H9 (cell line): ENCODE measurements around the gene OR6V1. TPM values are rescaled to one million over a fixed set of nuclear protein-coding genes. Genes with fewer than 3 reads are reported as not detected.

Source experiments
- DNase-seq: peaks from one replicate; pipeline ENCODE4 v3.0.0-alpha.2; 2017
- H2AFZ ChIP-seq: one replicate; pipeline ENCODE4 v1.6.1; 2013; ENCODE audit warnings: mild to moderate bottlenecking, low read length, control low read depth, moderate library complexity
- H2AK5ac ChIP-seq: 2 replicates; pipeline ENCODE4 v1.6.1; 2013; ENCODE audit warnings: low read length, control low read depth, mixed read lengths; ENCODE audit not compliant: insufficient read length
- H2BK120ac ChIP-seq: one replicate; pipeline ENCODE4 v1.6.1; 2013; ENCODE audit warnings: low read depth, mild to moderate bottlenecking, low read length, control low read depth, inconsistent platforms; ENCODE audit not compliant: poor library complexity, severe bottlenecking
- H2BK12ac ChIP-seq: 2 replicates; pipeline ENCODE4 v1.6.1; 2013; ENCODE audit warnings: low read length, control low read depth, mixed read lengths, low read depth; ENCODE audit not compliant: insufficient read length
- H2BK15ac ChIP-seq: 2 replicates; pipeline ENCODE4 v1.6.1; 2013; ENCODE audit warnings: low read depth, low read length, control low read depth
- H2BK20ac ChIP-seq: one replicate; pipeline ENCODE4 v1.6.1; 2013; ENCODE audit warnings: low read depth, mild to moderate bottlenecking, low read length, control low read depth, inconsistent platforms; ENCODE audit not compliant: poor library complexity, severe bottlenecking
- H2BK5ac ChIP-seq: 2 replicates; pipeline ENCODE4 v1.6.1; 2013; ENCODE audit warnings: low read length, control low read depth, mixed read lengths; ENCODE audit not compliant: insufficient read length
- H3K14ac ChIP-seq: 2 replicates; pipeline ENCODE4 v1.6.1; 2013; ENCODE audit warnings: low read length, control low read depth; ENCODE audit not compliant: insufficient read depth
- H3K18ac ChIP-seq: 2 replicates; pipeline ENCODE4 v1.6.1; 2013; ENCODE audit warnings: low read depth, mild to moderate bottlenecking, mixed read lengths, low read length, control low read depth; ENCODE audit not compliant: insufficient read length
- H3K23ac ChIP-seq: 2 replicates; pipeline ENCODE4 v1.6.1; 2013; ENCODE audit warnings: low read length, control low read depth, mixed read lengths, low read depth; ENCODE audit not compliant: insufficient read length
- H3K23me2 ChIP-seq: 2 replicates; pipeline ENCODE4 v1.6.1; 2013; ENCODE audit warnings: low read depth, mild to moderate bottlenecking, mixed read lengths, low read length, control low read depth; ENCODE audit not compliant: insufficient read length, poor library complexity, severe bottlenecking
- H3K27ac ChIP-seq: 2 replicates; pipeline ENCODE4 v1.5.1; 2013; ENCODE audit warnings: low read length, control low read depth, mixed read lengths, low read depth; ENCODE audit not compliant: insufficient read length
- H3K27me3 ChIP-seq: 2 replicates; pipeline ENCODE4 v1.6.1; 2013; ENCODE audit warnings: low read length, control low read depth, inconsistent platforms; ENCODE audit not compliant: insufficient read depth
- H3K4ac ChIP-seq: 2 replicates; pipeline ENCODE4 v1.6.1; 2013; ENCODE audit warnings: low read depth, mild to moderate bottlenecking, control low read depth, inconsistent platforms, low read length, moderate library complexity
- H3K4me1 ChIP-seq: 2 replicates; pipeline ENCODE4 v1.6.1; 2013; ENCODE audit warnings: low read length, control low read depth, inconsistent platforms; ENCODE audit not compliant: insufficient read depth
- H3K4me2 ChIP-seq: 2 replicates; pipeline ENCODE4 v1.6.1; 2013; ENCODE audit warnings: low read length, control low read depth, mixed read lengths; ENCODE audit not compliant: insufficient read length, insufficient read depth
- H3K56ac ChIP-seq: 2 replicates; pipeline ENCODE4 v1.6.1; 2013; ENCODE audit warnings: low read depth, mild to moderate bottlenecking, mixed read lengths, low read length, control low read depth; ENCODE audit not compliant: insufficient read length
- H3K79me1 ChIP-seq: 2 replicates; pipeline ENCODE4 v1.6.1; 2013; ENCODE audit warnings: low read depth, mild to moderate bottlenecking, moderate library complexity, low read length, control low read depth, inconsistent platforms; ENCODE audit not compliant: insufficient read depth, poor library complexity, severe bottlenecking
- H3K79me2 ChIP-seq: 2 replicates; pipeline ENCODE4 v1.6.1; 2013; ENCODE audit warnings: low read length, control low read depth, inconsistent platforms; ENCODE audit not compliant: insufficient read depth
- H3K9ac ChIP-seq: 2 replicates; pipeline ENCODE4 v1.6.1; 2013; ENCODE audit warnings: low read length, control low read depth, mixed read lengths; ENCODE audit not compliant: insufficient read length; ENCODE audit errors: extremely low read depth
- H3K9me3 ChIP-seq: one replicate; pipeline ENCODE4 v1.6.1; 2013; ENCODE audit warnings: low read depth, low read length, inconsistent platforms; ENCODE audit not compliant: control insufficient read depth
- H3T11ph ChIP-seq: one replicate; pipeline ENCODE4 v1.6.1; 2013; ENCODE audit warnings: mild to moderate bottlenecking, low read length, control low read depth, inconsistent platforms
- H4K20me1 ChIP-seq: one replicate; pipeline ENCODE4 v1.6.1; 2013; ENCODE audit not compliant: control insufficient read depth, insufficient read length, insufficient read depth
- H4K5ac ChIP-seq: 2 replicates; pipeline ENCODE4 v1.6.1; 2013; ENCODE audit warnings: low read depth, mild to moderate bottlenecking, mixed read lengths, low read length, control low read depth; ENCODE audit not compliant: insufficient read length
- H4K8ac ChIP-seq: replicated peaks from 2 replicates; pipeline ENCODE4 v1.6.1; 2013; ENCODE audit warnings: low read length, control low read depth, mixed read lengths, low read depth; ENCODE audit not compliant: insufficient read length
- H4K91ac ChIP-seq: 2 replicates; pipeline ENCODE4 v1.6.1; 2013; ENCODE audit warnings: low read depth, mild to moderate bottlenecking, moderate library complexity, mixed read lengths, low read length, control low read depth; ENCODE audit not compliant: insufficient read length
- H3K27ac Mint-ChIP-seq, 3 experiments: 2 replicates in 2 of 3; 3 replicates in 1 of 3; pipeline ENCODE4 v1.8.0; 2020 to 2021; ENCODE audit warnings: mixed read lengths in 3 of 3, mild to moderate bottlenecking in 1 of 3, moderate library complexity in 1 of 3
- H3K27me3 Mint-ChIP-seq: 2 replicates; pipeline ENCODE4 v1.8.0; 2021; ENCODE audit warnings: low read depth, mild to moderate bottlenecking, moderate library complexity, mixed read lengths
- H3K36me3 Mint-ChIP-seq, 3 experiments: 2 replicates in 2 of 3; 3 replicates in 1 of 3; pipeline ENCODE4 v1.8.0; 2020 to 2021; ENCODE audit warnings: low read depth in 3 of 3, mixed read lengths in 3 of 3; ENCODE audit not compliant: insufficient read depth in 1 of 3
- H3K4me1 Mint-ChIP-seq, 2 experiments: 2 replicates each; pipeline ENCODE4 v1.8.0; 2020; ENCODE audit warnings: mixed read lengths in 2 of 2
- H3K4me3 Mint-ChIP-seq, 2 experiments: 2 replicates in 1 of 2; 3 replicates in 1 of 2; pipeline ENCODE4 v1.8.0; 2020 to 2021; ENCODE audit warnings: mild to moderate bottlenecking in 2 of 2, mixed read lengths in 2 of 2, moderate library complexity in 1 of 2
- H3K9me3 Mint-ChIP-seq, 2 experiments: 2 replicates in 1 of 2; 3 replicates in 1 of 2; pipeline ENCODE4 v1.8.0; 2020; ENCODE audit warnings: mild to moderate bottlenecking in 2 of 2, mixed read lengths in 2 of 2, moderate library complexity in 1 of 2
- WGBS: extraction: QIAGEN DNeasy Blood & Tissue Kit; methylation state at CpG from one replicate; pipeline ENCODE4 v1.1.7; 2013; ENCODE audit warnings: missing lambda C conversion rate, low lambda C conversion rate, mixed read lengths; ENCODE audit not compliant: insufficient read length; ENCODE audit errors: extremely low coverage; 5-methylcytosine and 5-hydroxymethylcytosine counted together
- total RNA-seq: library from RNA; stranded (reverse); gene quantifications from 2 replicates; pipeline ENCODE4 v1.2.1, GENCODE V29; 2021
- TF ChIP-seq, protein P1 (sequence below): fragments of 200-600 bp; sonication (generic); conservative IDR thresholded peaks from 3 replicates; pipeline ENCODE4 v1.8.0; 2021; ENCODE audit warnings: antibody characterized with exemption, mild to moderate bottlenecking

Gene OR6V1
- total RNA-seq, 1 experiment from 2014 or later = not detected

DNA sequence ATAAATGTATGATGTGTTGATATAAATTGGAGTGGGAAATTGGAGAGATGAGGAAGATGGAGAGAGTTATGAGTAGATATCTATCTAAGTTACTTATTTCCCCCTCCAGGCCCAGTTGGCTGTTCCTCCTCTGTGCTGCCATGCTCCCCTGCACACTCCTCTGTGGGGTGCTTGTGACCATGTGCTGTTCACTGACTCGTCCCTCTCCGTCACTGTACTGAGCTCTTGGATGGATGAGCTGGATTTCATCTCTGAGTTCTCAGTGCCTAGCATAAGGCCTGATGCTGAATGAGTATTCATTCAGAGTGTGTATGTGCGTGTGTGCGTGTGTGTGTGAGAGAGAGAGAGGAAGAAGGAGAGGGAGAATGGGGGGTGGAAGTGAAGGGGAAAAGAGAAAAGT, 39.7 kb upstream of the OR6V1 start:
- Histone ChIP-seq H4K8ac (no peak overlapping the region), H4K91ac (no peak overlapping the region), H3K23ac (no peak overlapping the region), H3K4ac (no peak overlapping the region), H3K79me1 (no peaks in the 10 kb centered on the region), H2BK12ac (no peak overlapping the region), H3K27ac (no peak overlapping the region), H2BK120ac (no peak overlapping the region), H3T11ph (no peak overlapping the region), H3K9me3 (no peaks in the 10 kb centered on the region), H4K5ac (no peak overlapping the region), H2BK5ac (no peak overlapping the region), H2AFZ (no peak overlapping the region), H3K4me1 (no peaks in the 10 kb centered on the region), H3K14ac (no peak overlapping the region), H3K4me2 (no peak overlapping the region), H3K18ac (no peak overlapping the region), H3K27me3 (no peaks in the 10 kb centered on the region), H3K56ac (no peak overlapping the region), H2BK20ac (no peak overlapping the region), H2BK15ac (no peak overlapping the region), H2AK5ac (no peak overlapping the region), H4K20me1 (no peaks in the 10 kb centered on the region), H3K23me2 (no peaks in the 10 kb centered on the region), H3K79me2 (no peaks in the 10 kb centered on the region), H3K9ac (no peak overlapping the region)
- no peak for DNase-seq
- peaks cover 4 to 6% of the 10 kb centered on the region in 2 experiments; a peak in 1 of 4 replicates for H3K4me1 Mint-ChIP-seq
- TF ChIP-seq, protein P1, sequence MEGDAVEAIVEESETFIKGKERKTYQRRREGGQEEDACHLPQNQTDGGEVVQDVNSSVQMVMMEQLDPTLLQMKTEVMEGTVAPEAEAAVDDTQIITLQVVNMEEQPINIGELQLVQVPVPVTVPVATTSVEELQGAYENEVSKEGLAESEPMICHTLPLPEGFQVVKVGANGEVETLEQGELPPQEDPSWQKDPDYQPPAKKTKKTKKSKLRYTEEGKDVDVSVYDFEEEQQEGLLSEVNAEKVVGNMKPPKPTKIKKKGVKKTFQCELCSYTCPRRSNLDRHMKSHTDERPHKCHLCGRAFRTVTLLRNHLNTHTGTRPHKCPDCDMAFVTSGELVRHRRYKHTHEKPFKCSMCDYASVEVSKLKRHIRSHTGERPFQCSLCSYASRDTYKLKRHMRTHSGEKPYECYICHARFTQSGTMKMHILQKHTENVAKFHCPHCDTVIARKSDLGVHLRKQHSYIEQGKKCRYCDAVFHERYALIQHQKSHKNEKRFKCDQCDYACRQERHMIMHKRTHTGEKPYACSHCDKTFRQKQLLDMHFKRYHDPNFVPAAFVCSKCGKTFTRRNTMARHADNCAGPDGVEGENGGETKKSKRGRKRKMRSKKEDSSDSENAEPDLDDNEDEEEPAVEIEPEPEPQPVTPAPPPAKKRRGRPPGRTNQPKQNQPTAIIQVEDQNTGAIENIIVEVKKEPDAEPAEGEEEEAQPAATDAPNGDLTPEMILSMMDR = no peak
- H3K27ac Mint-ChIP-seq = no peak overlapping the region
- H3K9me3 Mint-ChIP-seq = no peaks in the 10 kb centered on the region
- WGBS = 100% methylated on average over 2 of the region's 4 CpGs
- no peak overlapping the region for H3K4me3 Mint-ChIP-seq
- H3K27me3 Mint-ChIP-seq = peaks cover 1% of the 10 kb centered on the region
- no peaks in the 10 kb centered on the region for H3K36me3 Mint-ChIP-seq
